HEK293 (cell line): ENCODE data around the gene ANKH.
A peak's percentile ranks its signal among the peaks of the same experiment; 100 is the strongest.

Source experiments
- CTCF ChIA-PET: fragments of 350-600 bp; formaldehyde crosslinking; extraction: SDS; loops from one replicate; lab custom pipeline; 2021; ENCODE audit warnings: antibody characterized with exemption; lab: Yijun Ruan, JAX
- POLR2A ChIA-PET: fragments of 300-600 bp; formaldehyde crosslinking; extraction: SDS; loops from one replicate; lab custom pipeline; 2020; ENCODE audit warnings: antibody characterized with exemption, inconsistent platforms; lab: Yijun Ruan, JAX
- H3K27ac ChIP-seq: fragments of 200-500 bp; sonication (Bioruptor generic); 2 replicates; pipeline ENCODE4 v1.5.1; 2014; ENCODE audit warnings: low read depth, low read length, control low read depth, inconsistent platforms; ENCODE audit errors: extremely low read depth
- H3K36me3 ChIP-seq, 2 experiments: fragments of 200-500 bp in 1 of 2; sonication (Bioruptor generic) in 1 of 2; 1 replicate in 1 of 2; 2 replicates in 1 of 2; pipeline ENCODE4 v1.5.1; 2014 to 2017; ENCODE audit warnings: inconsistent platforms in 2 of 2, low read length in 2 of 2; ENCODE audit not compliant: control insufficient read depth in 2 of 2, insufficient read depth in 1 of 2
- H3K4me1 ChIP-seq: fragments of 200-500 bp; sonication (Bioruptor generic); 2 replicates; pipeline ENCODE4 v1.5.1; 2014; ENCODE audit warnings: mild to moderate bottlenecking, low read length, inconsistent platforms; ENCODE audit not compliant: control insufficient read depth, insufficient read depth
- H3K4me3 ChIP-seq: 2 replicates; pipeline ENCODE4 v1.5.1; 2011; ENCODE audit warnings: low read depth, mild to moderate bottlenecking, control low read depth, low read length, moderate library complexity
- H3K9me3 ChIP-seq: fragments of 200-500 bp; sonication (Bioruptor generic); 2 replicates; pipeline ENCODE4 v1.5.1; 2014; ENCODE audit warnings: low read depth, low read length, inconsistent platforms; ENCODE audit not compliant: control insufficient read depth, insufficient read depth
- BCL11B ChIP-seq: fragments of 450-650 bp; formaldehyde crosslinking; IDR thresholded peaks from 2 replicates; pipeline ENCODE4 v1.5.1; 2016; ENCODE audit warnings: low read depth, missing biosample characterization, missing genetic modification characterization
- FEZF1 ChIP-seq: fragments of 450-650 bp; formaldehyde crosslinking; IDR thresholded peaks from 2 replicates; pipeline ENCODE4 v1.5.1; 2016; ENCODE audit warnings: missing biosample characterization, missing genetic modification characterization
- GLI2 ChIP-seq: fragments of 450-650 bp; formaldehyde crosslinking; IDR thresholded peaks from 2 replicates; pipeline ENCODE4; 2017; ENCODE audit warnings: missing biosample characterization, missing genetic modification characterization, low read depth, borderline replicate concordance
- GLIS1 ChIP-seq: fragments of 450-650 bp; formaldehyde crosslinking; IDR thresholded peaks from 2 replicates; pipeline ENCODE4 v1.5.1; 2016; ENCODE audit warnings: missing biosample characterization, missing genetic modification characterization
- IKZF3 ChIP-seq: fragments of 450-650 bp; IDR thresholded peaks from 2 replicates; pipeline ENCODE4 v1.5.0; 2018; ENCODE audit warnings: missing biosample characterization, mild to moderate bottlenecking, missing genetic modification characterization, moderate library complexity
- INSM2 ChIP-seq: fragments of 450-650 bp; formaldehyde crosslinking; IDR thresholded peaks from 2 replicates; pipeline ENCODE4 v1.5.1; 2016; ENCODE audit warnings: missing biosample characterization, missing genetic modification characterization
- SCRT2 ChIP-seq: fragments of 450-650 bp; formaldehyde crosslinking; IDR thresholded peaks from 2 replicates; pipeline ENCODE4 v1.5.1; 2016; ENCODE audit warnings: missing biosample characterization, missing genetic modification characterization
- SP7 ChIP-seq: fragments of 450-650 bp; formaldehyde crosslinking; IDR thresholded peaks from 2 replicates; pipeline ENCODE4 v1.5.1; 2016; ENCODE audit warnings: missing biosample characterization, missing genetic modification characterization
- ZBTB26 ChIP-seq: fragments of 450-650 bp; formaldehyde crosslinking; optimal IDR thresholded peaks from 2 replicates; pipeline ENCODE3; 2016; ENCODE audit warnings: missing biosample characterization, mild to moderate bottlenecking, missing genetic modification characterization
- ZFP69B ChIP-seq: fragments of 450-650 bp; formaldehyde crosslinking; IDR thresholded peaks from 2 replicates; pipeline ENCODE4 v1.5.1; 2016; ENCODE audit warnings: missing biosample characterization, missing genetic modification characterization
- ZNF2 ChIP-seq: fragments of 450-650 bp; formaldehyde crosslinking; IDR thresholded peaks from 2 replicates; pipeline ENCODE4 v1.5.1; 2016; ENCODE audit warnings: missing biosample characterization, missing genetic modification characterization
- ZNF239 ChIP-seq: fragments of 450-650 bp; formaldehyde crosslinking; IDR thresholded peaks from 2 replicates; pipeline ENCODE4 v1.5.1; 2016; ENCODE audit warnings: missing biosample characterization, missing genetic modification characterization
- ZNF280C ChIP-seq: fragments of 450-650 bp; formaldehyde crosslinking; IDR thresholded peaks from 2 replicates; pipeline ENCODE4 v1.5.1; 2016; ENCODE audit warnings: missing biosample characterization, missing genetic modification characterization
- ZNF311 ChIP-seq: fragments of 450-650 bp; formaldehyde crosslinking; IDR thresholded peaks from 2 replicates; pipeline ENCODE4 v1.5.1; 2017; ENCODE audit warnings: missing biosample characterization, missing genetic modification characterization, borderline replicate concordance
- ZNF366 ChIP-seq: fragments of 450-650 bp; formaldehyde crosslinking; conservative IDR thresholded peaks from 2 replicates; pipeline ENCODE4 v1.5.1; 2016; ENCODE audit warnings: missing biosample characterization, missing genetic modification characterization
- ZNF391 ChIP-seq: fragments of 450-650 bp; formaldehyde crosslinking; IDR thresholded peaks from 2 replicates; pipeline ENCODE4 v1.5.1; 2016; ENCODE audit warnings: low read depth, missing biosample characterization, missing genetic modification characterization, borderline replicate concordance
- ZNF426 ChIP-seq: fragments of 450-650 bp; formaldehyde crosslinking; IDR thresholded peaks from 2 replicates; pipeline ENCODE4 v1.5.1; 2017; ENCODE audit warnings: missing biosample characterization, missing genetic modification characterization, mild to moderate bottlenecking, inconsistent platforms, moderate library complexity
- ZNF510 ChIP-seq: fragments of 450-650 bp; formaldehyde crosslinking; IDR thresholded peaks from 2 replicates; pipeline ENCODE4 v1.5.1; 2018; ENCODE audit warnings: mild to moderate bottlenecking, missing genetic modification characterization, missing biosample characterization; ENCODE audit not compliant: insufficient replicate concordance
- ZNF660 ChIP-seq: fragments of 450-650 bp; IDR thresholded peaks from 2 replicates; pipeline ENCODE4 v1.5.1; 2018; ENCODE audit warnings: missing biosample characterization, mild to moderate bottlenecking, missing genetic modification characterization
- ZNF76 ChIP-seq: fragments of 450-650 bp; formaldehyde crosslinking; IDR thresholded peaks from 2 replicates; pipeline ENCODE4; 2016; ENCODE audit warnings: low read depth, missing biosample characterization, missing genetic modification characterization, borderline replicate concordance
- ZNF830 ChIP-seq: fragments of 450-650 bp; IDR thresholded peaks from 2 replicates; pipeline ENCODE4 v1.5.0; 2018; ENCODE audit warnings: missing biosample characterization, missing genetic modification characterization, low read depth, mild to moderate bottlenecking, moderate library complexity
- ZSCAN30 ChIP-seq: fragments of 450-650 bp; IDR thresholded peaks from 2 replicates; pipeline ENCODE4 v1.5.1; 2018; ENCODE audit warnings: missing biosample characterization, mild to moderate bottlenecking, missing genetic modification characterization, moderate library complexity
- TF ChIP-seq, protein P1 (sequence below): fragments of 450-650 bp; formaldehyde crosslinking; IDR thresholded peaks from 2 replicates; pipeline ENCODE4 v1.5.1; 2016; ENCODE audit warnings: missing biosample characterization, missing genetic modification characterization
- TF ChIP-seq, protein P2 (sequence below): fragments of 450-650 bp; formaldehyde crosslinking; IDR thresholded peaks from 2 replicates; pipeline ENCODE4 v1.5.1; 2016; ENCODE audit warnings: missing biosample characterization, missing genetic modification characterization
- TF ChIP-seq, protein P3 (sequence below): fragments of 450-650 bp; IDR thresholded peaks from 2 replicates; pipeline ENCODE4 v1.5.1; 2018; ENCODE audit warnings: missing biosample characterization, missing genetic modification characterization

Gene ANKH

GRCh38 chr5:14727428-14727865 is 144.1 kb downstream of the ANKH start (continued):
- TF ChIP-seq INSM2 (no peak), ZNF660 (tag by site-specific recombination) (peak; percentile 70), ZSCAN30 (tag by site-specific recombination) (peak; percentile 67), ZNF391 (no peak), SCRT2 (tag by site-specific recombination) (no peak), ZNF239 (tag by site-specific recombination) (no peak), ZNF830 (tag by site-specific recombination) (no peak), ZNF280C (tag by site-specific recombination) (no peak), ZNF311 (tag by site-specific recombination) (no peak), BCL11B (no peak), FEZF1 (no peak), ZBTB26 (no peak), ZNF76 (no peak), IKZF3 (tag by site-specific recombination) (peak; percentile 56; the same call in 1 of the 2 replicates), SP7 (no peak), ZNF366 (peak; percentile 54)
- TF ChIP-seq, protein P1, sequence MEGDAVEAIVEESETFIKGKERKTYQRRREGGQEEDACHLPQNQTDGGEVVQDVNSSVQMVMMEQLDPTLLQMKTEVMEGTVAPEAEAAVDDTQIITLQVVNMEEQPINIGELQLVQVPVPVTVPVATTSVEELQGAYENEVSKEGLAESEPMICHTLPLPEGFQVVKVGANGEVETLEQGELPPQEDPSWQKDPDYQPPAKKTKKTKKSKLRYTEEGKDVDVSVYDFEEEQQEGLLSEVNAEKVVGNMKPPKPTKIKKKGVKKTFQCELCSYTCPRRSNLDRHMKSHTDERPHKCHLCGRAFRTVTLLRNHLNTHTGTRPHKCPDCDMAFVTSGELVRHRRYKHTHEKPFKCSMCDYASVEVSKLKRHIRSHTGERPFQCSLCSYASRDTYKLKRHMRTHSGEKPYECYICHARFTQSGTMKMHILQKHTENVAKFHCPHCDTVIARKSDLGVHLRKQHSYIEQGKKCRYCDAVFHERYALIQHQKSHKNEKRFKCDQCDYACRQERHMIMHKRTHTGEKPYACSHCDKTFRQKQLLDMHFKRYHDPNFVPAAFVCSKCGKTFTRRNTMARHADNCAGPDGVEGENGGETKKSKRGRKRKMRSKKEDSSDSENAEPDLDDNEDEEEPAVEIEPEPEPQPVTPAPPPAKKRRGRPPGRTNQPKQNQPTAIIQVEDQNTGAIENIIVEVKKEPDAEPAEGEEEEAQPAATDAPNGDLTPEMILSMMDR (tag by site-specific recombination): peak; percentile 85
- TF ChIP-seq, protein P2, sequence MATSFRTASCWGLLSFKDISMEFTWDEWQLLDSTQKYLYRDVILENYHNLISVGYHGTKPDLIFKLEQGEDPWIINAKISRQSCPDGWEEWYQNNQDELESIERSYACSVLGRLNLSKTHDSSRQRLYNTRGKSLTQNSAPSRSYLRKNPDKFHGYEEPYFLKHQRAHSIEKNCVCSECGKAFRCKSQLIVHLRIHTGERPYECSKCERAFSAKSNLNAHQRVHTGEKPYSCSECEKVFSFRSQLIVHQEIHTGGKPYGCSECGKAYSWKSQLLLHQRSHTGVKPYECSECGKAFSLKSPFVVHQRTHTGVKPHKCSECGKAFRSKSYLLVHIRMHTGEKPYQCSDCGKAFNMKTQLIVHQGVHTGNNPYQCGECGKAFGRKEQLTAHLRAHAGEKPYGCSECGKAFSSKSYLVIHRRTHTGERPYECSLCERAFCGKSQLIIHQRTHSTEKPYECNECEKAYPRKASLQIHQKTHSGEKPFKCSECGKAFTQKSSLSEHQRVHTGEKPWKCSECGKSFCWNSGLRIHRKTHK (tag by site-specific recombination): no peak

GRCh38 chr5:14726066-14726838 is 145.3 kb downstream of the ANKH start:
- Histone ChIP-seq H3K4me1 (no peaks in the 10 kb centered on the region), H3K36me3 (peaks cover 0 to 4% of the 10 kb centered on the region in 2 experiments; a peak in 1 of 3 replicates), H3K4me3 (no peak overlapping the region), H3K27ac (no peak overlapping the region), H3K9me3 (no peaks in the 10 kb centered on the region)
- ChIA-PET CTCF (interaction anchor here (0.6 to 8.4 kb wide), 32 partner anchors 8 to 669 kb away, joined by 3 to 134 read pairs (median 5); no protein-coding TSS in a partner anchor), POLR2A (interaction anchor here (0.8 kb wide), 1 partner anchor 278 kb away, joined by 3 read pairs; no protein-coding TSS in a partner anchor)
- TF ChIP-seq GLI2 (tag by site-specific recombination) (no peak), ZFP69B (tag by site-specific recombination) (no peak), ZNF426 (no peak), ZNF311 (tag by site-specific recombination) (no peak), ZNF510 (tag by site-specific recombination) (no peak), ZNF2 (tag by site-specific recombination) (no peak), GLIS1 (tag by site-specific recombination) (no peak), IKZF3 (tag by site-specific recombination) (no peak)
- TF ChIP-seq, protein P3, sequence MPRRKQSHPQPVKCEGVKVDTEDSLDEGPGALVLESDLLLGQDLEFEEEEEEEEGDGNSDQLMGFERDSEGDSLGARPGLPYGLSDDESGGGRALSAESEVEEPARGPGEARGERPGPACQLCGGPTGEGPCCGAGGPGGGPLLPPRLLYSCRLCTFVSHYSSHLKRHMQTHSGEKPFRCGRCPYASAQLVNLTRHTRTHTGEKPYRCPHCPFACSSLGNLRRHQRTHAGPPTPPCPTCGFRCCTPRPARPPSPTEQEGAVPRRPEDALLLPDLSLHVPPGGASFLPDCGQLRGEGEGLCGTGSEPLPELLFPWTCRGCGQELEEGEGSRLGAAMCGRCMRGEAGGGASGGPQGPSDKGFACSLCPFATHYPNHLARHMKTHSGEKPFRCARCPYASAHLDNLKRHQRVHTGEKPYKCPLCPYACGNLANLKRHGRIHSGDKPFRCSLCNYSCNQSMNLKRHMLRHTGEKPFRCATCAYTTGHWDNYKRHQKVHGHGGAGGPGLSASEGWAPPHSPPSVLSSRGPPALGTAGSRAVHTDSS: no peak
